Measurements from ENCODE around the gene FEM1A. TPM values are rescaled to one million over a fixed set of nuclear protein-coding genes. Genes with fewer than 3 reads are reported as not detected.

Gene FEM1A
- total RNA-seq, 1 experiment from 2014 or later, result 17.7 TPM

Small RNAs within 50 kb of the gene (microRNA-seq; reads per million reads assigned to microRNA genes)
- gene MIR7-3 (ENCODE audit: borderline number of aligned reads), result 16.5 reads per million, percentile 39 among the genes with 10 or more reads in this experiment

Other genes starting within 250 kb of the FEM1A start
- gene SEMA6B, start 232.1 kb upstream of the FEM1A start, total RNA-seq (2021; ENCODE audit: unreplicated experiment), result 58.4 TPM
- gene TNFAIP8L1, start 152.2 kb upstream of the FEM1A start, total RNA-seq (2021; ENCODE audit: unreplicated experiment), result 22.2 TPM
- gene MYDGF, start 121.4 kb upstream of the FEM1A start, total RNA-seq (2021; ENCODE audit: unreplicated experiment), result 110 TPM
- gene DPP9, start 67.9 kb upstream of the FEM1A start, total RNA-seq (2021; ENCODE audit: unreplicated experiment), result 67.6 TPM
- 28.7 TPM for gene TICAM1, start 40.0 kb downstream of the FEM1A start, total RNA-seq (2021; ENCODE audit: unreplicated experiment)
- 207 TPM for gene PLIN3, start 75.9 kb downstream of the FEM1A start, total RNA-seq (2021; ENCODE audit: unreplicated experiment)
- not detected for gene ARRDC5, start 111.2 kb downstream of the FEM1A start, total RNA-seq (2021; ENCODE audit: unreplicated experiment)
- 109 TPM for gene UHRF1, start 117.8 kb downstream of the FEM1A start, total RNA-seq (2021; ENCODE audit: unreplicated experiment)
- gene KDM4B, start 177.4 kb downstream of the FEM1A start, total RNA-seq (2021; ENCODE audit: unreplicated experiment), result 35.9 TPM